WTC11 (cell line): ENCODE results near the gene VAMP2. TPM values are rescaled to one million over a fixed set of nuclear protein-coding genes. Genes with fewer than 3 reads are reported as not detected.

Experiments
- ATAC-seq: fragments of 200-7000 bp; cut with Tn5 transposase; 2 replicates; pipeline ENCODE4 v1.10.0; 2021; ENCODE audit warnings: mild to moderate bottlenecking, moderate library complexity
- CTCF ChIA-PET: fragments of 300-600 bp; sonication (Branson Sonifier 250); formaldehyde crosslinking; loops from one replicate; lab custom pipeline; 2021; ENCODE audit warnings: antibody characterized with exemption; lab: Charles Lee
- POLR2A ChIA-PET: fragments of 350-600 bp; sonication (Branson Sonifier 250); formaldehyde crosslinking; loops from one replicate; lab custom pipeline; 2021; ENCODE audit warnings: antibody characterized with exemption; lab: Charles Lee
- DNase-seq: peaks from one replicate; pipeline ENCODE4 v3.0.0; 2021; ENCODE audit warnings: low spot score
- H3K27ac Mint-ChIP-seq: 2 replicates; pipeline ENCODE4 v1.8.0; 2021; ENCODE audit warnings: mixed read lengths
- H3K27me3 Mint-ChIP-seq: 2 replicates; pipeline ENCODE4 v1.8.0; 2021; ENCODE audit warnings: low read depth, mild to moderate bottlenecking, moderate library complexity, mixed read lengths
- H3K36me3 Mint-ChIP-seq: 2 replicates; pipeline ENCODE4 v1.8.0; 2021; ENCODE audit warnings: mixed read lengths
- H3K4me1 Mint-ChIP-seq: 2 replicates; pipeline ENCODE4 v1.8.0; 2022; ENCODE audit warnings: mixed read lengths
- H3K4me3 Mint-ChIP-seq: 2 replicates; pipeline ENCODE4 v1.8.0; 2021; ENCODE audit warnings: mild to moderate bottlenecking, moderate library complexity, mixed read lengths
- H3K9me3 Mint-ChIP-seq: 2 replicates; pipeline ENCODE4 v1.8.0; 2021; ENCODE audit warnings: mixed read lengths
- ATF6 ChIP-seq: sonication (generic); formaldehyde crosslinking; IDR thresholded peaks from 2 replicates; pipeline ENCODE4 v1.8.1; 2023; ENCODE audit warnings: mild to moderate bottlenecking, missing genetic modification reagents
- CBFB ChIP-seq: sonication (generic); formaldehyde crosslinking; IDR thresholded peaks from 2 replicates; pipeline ENCODE4 v1.8.1; 2022; ENCODE audit warnings: mild to moderate bottlenecking, low read depth, missing genetic modification reagents
- CDX4 ChIP-seq: fragments of 250-450 bp; sonication (Bioruptor Pico); IDR thresholded peaks from 2 replicates; pipeline ENCODE4 v1.9.0; 2021; ENCODE audit warnings: moderate library complexity, mild to moderate bottlenecking, inconsistent platforms, borderline replicate concordance
- EMX1 ChIP-seq: fragments of 250-450 bp; sonication (Bioruptor Pico); IDR thresholded peaks from 2 replicates; pipeline ENCODE4 v1.8.0; 2021; ENCODE audit warnings: mild to moderate bottlenecking
- GRHL2 ChIP-seq: fragments of 250-450 bp; sonication (Bioruptor Pico); IDR thresholded peaks from 2 replicates; pipeline ENCODE4 v1.8.0; 2022; ENCODE audit warnings: mild to moderate bottlenecking, moderate library complexity; ENCODE audit not compliant: insufficient replicate concordance, severe bottlenecking
- GTF2I ChIP-seq: fragments of 250-450 bp; sonication (Bioruptor Pico); conservative IDR thresholded peaks from 2 replicates; pipeline ENCODE4 v1.4.0; 2021; ENCODE audit warnings: mild to moderate bottlenecking
- HMGXB4 ChIP-seq: sonication (generic); formaldehyde crosslinking; IDR thresholded peaks from 2 replicates; pipeline ENCODE4 v1.8.1; 2023; ENCODE audit warnings: mild to moderate bottlenecking, moderate library complexity, missing genetic modification reagents
- IRF1 ChIP-seq: sonication (generic); formaldehyde crosslinking; IDR thresholded peaks from 2 replicates; pipeline ENCODE4 v1.8.0; 2023; ENCODE audit warnings: missing genetic modification reagents
- JUN ChIP-seq: sonication (generic); formaldehyde crosslinking; IDR thresholded peaks from 2 replicates; pipeline ENCODE4 v1.8.0; 2023; ENCODE audit warnings: mild to moderate bottlenecking, missing genetic modification reagents
- MLX ChIP-seq: sonication (generic); formaldehyde crosslinking; IDR thresholded peaks from 2 replicates; pipeline ENCODE4 v1.8.1; 2023; ENCODE audit warnings: mild to moderate bottlenecking, missing genetic modification reagents, moderate library complexity
- NFATC4 ChIP-seq: fragments of 250-450 bp; sonication (Bioruptor Pico); IDR thresholded peaks from 2 replicates; pipeline ENCODE4 v1.9.0; 2021; ENCODE audit warnings: mild to moderate bottlenecking
- NFYB ChIP-seq: sonication (generic); formaldehyde crosslinking; conservative IDR thresholded peaks from 2 replicates; pipeline ENCODE4 v1.8.0; 2022; ENCODE audit warnings: low read depth, missing genetic modification reagents
- RORB ChIP-seq: fragments of 250-450 bp; sonication (Bioruptor Pico); IDR thresholded peaks from 2 replicates; pipeline ENCODE4 v1.9.0; 2021; ENCODE audit warnings: mild to moderate bottlenecking
- SMAD4 ChIP-seq: sonication (generic); formaldehyde crosslinking; IDR thresholded peaks from 2 replicates; pipeline ENCODE4 v1.8.0; 2022; ENCODE audit warnings: mild to moderate bottlenecking, missing genetic modification reagents
- SP1 ChIP-seq: sonication (generic); formaldehyde crosslinking; conservative IDR thresholded peaks from 2 replicates; pipeline ENCODE4 v1.8.1; 2022; ENCODE audit warnings: missing genetic modification reagents
- TEAD4 ChIP-seq: sonication (generic); formaldehyde crosslinking; IDR thresholded peaks from 2 replicates; pipeline ENCODE4 v1.8.0; 2022; ENCODE audit warnings: mild to moderate bottlenecking, missing genetic modification reagents
- TP53 ChIP-seq: sonication (generic); formaldehyde crosslinking; IDR thresholded peaks from 2 replicates; pipeline ENCODE4 v1.8.1; 2023; ENCODE audit warnings: mild to moderate bottlenecking, missing genetic modification reagents
- USF2 ChIP-seq: sonication (generic); formaldehyde crosslinking; IDR thresholded peaks from 2 replicates; pipeline ENCODE4 v1.8.1; 2023; ENCODE audit warnings: mild to moderate bottlenecking, missing genetic modification reagents, moderate library complexity
- ZNF138 ChIP-seq: sonication (generic); formaldehyde crosslinking; conservative IDR thresholded peaks from 2 replicates; pipeline ENCODE4 v1.8.1; 2022; ENCODE audit warnings: mild to moderate bottlenecking, moderate library complexity, missing genetic modification reagents
- ZNF219 ChIP-seq: sonication (generic); formaldehyde crosslinking; IDR thresholded peaks from 2 replicates; pipeline ENCODE4 v1.8.0; 2023; ENCODE audit warnings: missing genetic modification reagents, mild to moderate bottlenecking, borderline replicate concordance
- ZNF232 ChIP-seq: sonication (generic); formaldehyde crosslinking; IDR thresholded peaks from 2 replicates; pipeline ENCODE4 v1.8.0; 2022; ENCODE audit warnings: mild to moderate bottlenecking, missing genetic modification reagents
- ZNF416 ChIP-seq: fragments of 250-450 bp; sonication (Bioruptor Pico); IDR thresholded peaks from 2 replicates; pipeline ENCODE4 v1.9.0; 2021; ENCODE audit warnings: mild to moderate bottlenecking, inconsistent platforms
- ZNF423 ChIP-seq: fragments of 250-450 bp; sonication (Bioruptor Pico); IDR thresholded peaks from 2 replicates; pipeline ENCODE4 v2.1.2; 2022; ENCODE audit warnings: mild to moderate bottlenecking, moderate library complexity
- ZNF532 ChIP-seq: fragments of 250-450 bp; sonication (Bioruptor Pico); IDR thresholded peaks from 2 replicates; pipeline ENCODE4 v1.9.0; 2021; ENCODE audit warnings: mild to moderate bottlenecking, borderline replicate concordance
- ZNF671 ChIP-seq: fragments of 250-450 bp; sonication (Bioruptor Pico); IDR thresholded peaks from 2 replicates; pipeline ENCODE4 v1.8.0; 2021; ENCODE audit warnings: mild to moderate bottlenecking
- total RNA-seq: library from RNA; stranded (reverse); gene quantifications from 3 replicates; pipeline ENCODE4 v1.2.3, GENCODE V29; 2021

Gene VAMP2
- total RNA-seq, 1 experiment from 2014 or later: 27.4 TPM

- peaks cover 13% of the 10 kb centered on the region for H3K4me1 Mint-ChIP-seq
- ChIA-PET CTCF (no interaction called here), POLR2A (no interaction called here)
- no peaks in the 10 kb centered on the region for H3K27me3 Mint-ChIP-seq
- H3K27ac Mint-ChIP-seq: no peak overlapping the region
- DNase-seq: no peak
- H3K4me3 Mint-ChIP-seq: no peak overlapping the region
- H3K9me3 Mint-ChIP-seq: no peaks in the 10 kb centered on the region
- ATAC-seq: no peak
- H3K36me3 Mint-ChIP-seq: peaks cover 36% of the 10 kb centered on the region
- no peak for TF ChIP-seq GTF2I (CRISPR knock-in tag)
- no peak for TF ChIP-seq ZNF138 (CRISPR knock-in tag)
- no peak for TF ChIP-seq CDX4 (CRISPR knock-in tag)
- TF ChIP-seq ZNF532 (CRISPR knock-in tag): no peak
- TF ChIP-seq CBFB: no peak
- TF ChIP-seq EMX1 (CRISPR knock-in tag): no peak
- TF ChIP-seq USF2 (CRISPR knock-in tag): no peak
- no peak for TF ChIP-seq HMGXB4 (CRISPR knock-in tag)
- no peak for TF ChIP-seq GRHL2 (CRISPR knock-in tag)
- TF ChIP-seq ZNF232 (CRISPR knock-in tag): no peak
- no peak for TF ChIP-seq ZNF671 (CRISPR knock-in tag)
- no peak for TF ChIP-seq SP1 (CRISPR knock-in tag)
- no peak for TF ChIP-seq NFYB (CRISPR knock-in tag)
- TF ChIP-seq, all 79 proteins: peak for 0
These were observed 14.2 kb downstream of the VAMP2 start for GRCh38 chr17:8148560-8148959.

GRCh38 chr17:8147805-8148404 is 14.8 kb downstream of the VAMP2 start:
- no peak for ATAC-seq
- H3K4me1 Mint-ChIP-seq: peaks cover 6% of the 10 kb centered on the region
- TF ChIP-seq ZNF416 (CRISPR knock-in tag) (no peak), NFATC4 (CRISPR knock-in tag) (no peak), IRF1 (CRISPR knock-in tag) (no peak), TP53 (CRISPR knock-in tag) (no peak), TEAD4 (CRISPR knock-in tag) (no peak), SMAD4 (no peak), MLX (CRISPR knock-in tag) (no peak), JUN (CRISPR knock-in tag) (no peak), RORB (CRISPR knock-in tag) (no peak), ZNF423 (CRISPR knock-in tag) (no peak), CBFB (no peak), ATF6 (no peak), USF2 (CRISPR knock-in tag) (no peak), ZNF219 (CRISPR knock-in tag) (no peak)
- TF ChIP-seq, all 79 proteins: peak for 0
- DNase-seq: no peak
- no peaks in the 10 kb centered on the region for H3K27me3 Mint-ChIP-seq
- H3K4me3 Mint-ChIP-seq: no peak overlapping the region
- ChIA-PET CTCF (no interaction called here), POLR2A (no interaction called here)
- H3K27ac Mint-ChIP-seq: no peak overlapping the region
- H3K36me3 Mint-ChIP-seq: peaks cover 36% of the 10 kb centered on the region
- no peaks in the 10 kb centered on the region for H3K9me3 Mint-ChIP-seq
